A549 (cell line): ENCODE results near the gene NTSR1.

Experiments
- EP300 ChIP-seq, 2 experiments: fragments of >200 bp; sonication (Bioruptor Twin); formaldehyde crosslinking; IDR thresholded peaks; 2 replicates in 1 of 2; 3 replicates in 1 of 2; pipeline ENCODE4 v1.6.1; 2016 to 2017
- ESRRA ChIP-seq: fragments of 150-350 bp; IDR thresholded peaks from 2 replicates; pipeline ENCODE4 v1.6.1; 2014; ENCODE audit warnings: mild to moderate bottlenecking, low read length, borderline replicate concordance
- JUN ChIP-seq, 2 experiments: fragments of >200 bp; sonication (Bioruptor Twin); formaldehyde crosslinking; IDR thresholded peaks; 2 replicates in 1 of 2; 3 replicates in 1 of 2; pipeline ENCODE4 v1.6.1; 2016 to 2017
- JUNB ChIP-seq: fragments of >200 bp; sonication (Bioruptor Twin); formaldehyde crosslinking; IDR thresholded peaks from 2 replicates; pipeline ENCODE4 v1.6.1; 2016
- MAFK ChIP-seq: fragments of 450-650 bp; IDR thresholded peaks from 2 replicates; pipeline ENCODE4 v1.6.1; 2014; ENCODE audit not compliant: partially characterized antibody
- MYC ChIP-seq: IDR thresholded peaks from 2 replicates; pipeline ENCODE4 v1.6.1; 2012; ENCODE audit warnings: mild to moderate bottlenecking, inconsistent platforms, low read length, improper control_type of control experiment, borderline replicate concordance
- RAD21 ChIP-seq, 2 experiments: fragments of >200 bp in 1 of 2; sonication (Bioruptor Twin) in 1 of 2; formaldehyde crosslinking in 1 of 2; IDR thresholded peaks in 1 of 2; conservative IDR thresholded peaks in 1 of 2; 2 replicates in 1 of 2; 3 replicates in 1 of 2; pipeline ENCODE4 v1.6.1; 2012 to 2018; ENCODE audit warnings: inconsistent platforms in 1 of 2
- TF ChIP-seq, protein P1 (sequence below): fragments of >200 bp; sonication (Bioruptor Twin); formaldehyde crosslinking; IDR thresholded peaks from 3 replicates; pipeline ENCODE4 v1.5.1; 2016

DNA sequence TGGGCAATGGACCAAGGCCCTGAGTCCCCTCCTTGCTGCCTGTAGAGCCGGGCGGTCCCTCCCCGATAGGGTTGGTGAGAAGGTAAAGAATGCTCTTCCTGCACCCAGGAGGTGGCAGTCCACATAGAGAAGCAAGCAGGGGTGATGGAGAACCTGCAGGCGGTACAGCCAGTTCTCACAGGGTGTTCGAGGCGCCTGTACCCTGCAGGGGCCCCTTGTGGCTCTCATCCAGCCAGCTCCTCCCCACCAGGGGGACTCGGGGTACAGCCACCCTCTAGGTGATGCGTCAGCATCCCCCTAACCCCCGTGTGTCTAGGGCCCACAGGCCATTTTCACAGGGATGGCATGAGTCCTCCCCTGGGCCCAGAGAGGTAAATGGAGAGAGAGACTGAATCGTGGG lies 103.1 kb downstream of the NTSR1 start:
- TF ChIP-seq RAD21 (conservative IDR thresholded peaks at IDR 0.05 in 1 of 2, IDR thresholded peaks at IDR 0.05 in 1 of 2) (no peak), MAFK (no peak), JUNB (no peak), MYC (no peak), EP300 (IDR thresholded peaks at IDR 0.05) (no peak), JUN (IDR thresholded peaks at IDR 0.05) (no peak), ESRRA (no peak)
- TF ChIP-seq, protein P1, sequence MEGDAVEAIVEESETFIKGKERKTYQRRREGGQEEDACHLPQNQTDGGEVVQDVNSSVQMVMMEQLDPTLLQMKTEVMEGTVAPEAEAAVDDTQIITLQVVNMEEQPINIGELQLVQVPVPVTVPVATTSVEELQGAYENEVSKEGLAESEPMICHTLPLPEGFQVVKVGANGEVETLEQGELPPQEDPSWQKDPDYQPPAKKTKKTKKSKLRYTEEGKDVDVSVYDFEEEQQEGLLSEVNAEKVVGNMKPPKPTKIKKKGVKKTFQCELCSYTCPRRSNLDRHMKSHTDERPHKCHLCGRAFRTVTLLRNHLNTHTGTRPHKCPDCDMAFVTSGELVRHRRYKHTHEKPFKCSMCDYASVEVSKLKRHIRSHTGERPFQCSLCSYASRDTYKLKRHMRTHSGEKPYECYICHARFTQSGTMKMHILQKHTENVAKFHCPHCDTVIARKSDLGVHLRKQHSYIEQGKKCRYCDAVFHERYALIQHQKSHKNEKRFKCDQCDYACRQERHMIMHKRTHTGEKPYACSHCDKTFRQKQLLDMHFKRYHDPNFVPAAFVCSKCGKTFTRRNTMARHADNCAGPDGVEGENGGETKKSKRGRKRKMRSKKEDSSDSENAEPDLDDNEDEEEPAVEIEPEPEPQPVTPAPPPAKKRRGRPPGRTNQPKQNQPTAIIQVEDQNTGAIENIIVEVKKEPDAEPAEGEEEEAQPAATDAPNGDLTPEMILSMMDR = no peak
